NCI-H1436 treated with DMSO at 0.1 percent for 48 hours (cell line): Measurements from ENCODE around the gene LZTS3.
"Not testable (repeated sequence)": the region's sequence is repeated elsewhere in the genome, so short reads cannot be mapped to it uniquely, and the experiment has no call there.

Experiments used
- DNase-seq: peaks from one replicate; lab custom pipeline; 2025; lab: John Stamatoyannopoulos, UW

LZTS3 gene

GRCh38 chr20:3167738-3168078 lies 5.6 kb downstream of the LZTS3 start:
- no peak for DNase-seq

- no peak for DNase-seq
Observed at GRCh38 chr20:3166913-3167342, 6.4 kb downstream of the LZTS3 start.

- no peak for DNase-seq
Observed at GRCh38 chr20:3166338-3166912, 6.9 kb downstream of the LZTS3 start.

DNA sequence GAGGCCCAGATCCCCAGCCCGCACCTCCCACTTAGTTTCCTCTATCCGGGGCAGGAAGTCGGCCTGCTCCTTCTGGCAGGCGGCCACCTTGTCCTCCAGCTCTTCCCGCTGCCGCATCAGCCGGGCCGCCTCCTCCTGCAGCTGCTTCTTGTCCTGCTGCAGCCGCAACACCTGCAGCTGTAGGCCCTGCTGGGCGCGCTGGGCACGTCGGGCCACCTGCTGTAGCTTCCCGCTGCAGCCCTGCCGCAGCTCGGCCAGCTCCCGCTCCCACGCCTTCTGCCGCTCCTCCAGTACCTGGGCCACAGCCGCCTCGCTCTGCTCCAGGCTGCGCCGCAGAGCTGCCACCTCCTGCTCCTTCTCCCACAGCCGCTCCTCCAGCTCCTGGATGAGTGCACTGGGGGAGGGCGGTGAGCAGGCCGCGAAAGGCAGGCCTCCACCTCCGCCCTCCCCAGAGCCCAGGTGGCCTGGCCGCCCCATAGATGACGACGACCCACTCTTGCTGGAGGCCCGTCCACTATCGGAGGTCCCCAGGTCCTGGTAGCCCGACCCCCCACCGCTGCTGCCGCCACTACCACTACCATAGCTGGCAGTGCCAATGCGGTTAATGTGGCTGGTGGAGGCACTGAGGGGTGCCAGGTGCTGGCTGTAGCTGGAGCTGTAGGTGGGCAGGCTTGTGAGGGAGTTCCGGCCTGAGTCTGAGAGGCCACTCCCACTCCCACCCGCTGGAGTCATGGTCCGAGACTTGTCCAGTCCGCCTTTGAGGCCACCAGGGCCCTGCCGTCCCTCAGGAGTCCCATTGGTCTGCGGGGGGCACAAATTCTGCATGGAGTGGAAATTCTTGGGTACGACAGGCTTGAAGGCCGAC lies 7.6 kb downstream of the LZTS3 start:
- no peak for DNase-seq

- DNase-seq = no peak
Observed at GRCh38 chr20:3164763-3165410, 8.5 kb downstream of the LZTS3 start.

DNA sequence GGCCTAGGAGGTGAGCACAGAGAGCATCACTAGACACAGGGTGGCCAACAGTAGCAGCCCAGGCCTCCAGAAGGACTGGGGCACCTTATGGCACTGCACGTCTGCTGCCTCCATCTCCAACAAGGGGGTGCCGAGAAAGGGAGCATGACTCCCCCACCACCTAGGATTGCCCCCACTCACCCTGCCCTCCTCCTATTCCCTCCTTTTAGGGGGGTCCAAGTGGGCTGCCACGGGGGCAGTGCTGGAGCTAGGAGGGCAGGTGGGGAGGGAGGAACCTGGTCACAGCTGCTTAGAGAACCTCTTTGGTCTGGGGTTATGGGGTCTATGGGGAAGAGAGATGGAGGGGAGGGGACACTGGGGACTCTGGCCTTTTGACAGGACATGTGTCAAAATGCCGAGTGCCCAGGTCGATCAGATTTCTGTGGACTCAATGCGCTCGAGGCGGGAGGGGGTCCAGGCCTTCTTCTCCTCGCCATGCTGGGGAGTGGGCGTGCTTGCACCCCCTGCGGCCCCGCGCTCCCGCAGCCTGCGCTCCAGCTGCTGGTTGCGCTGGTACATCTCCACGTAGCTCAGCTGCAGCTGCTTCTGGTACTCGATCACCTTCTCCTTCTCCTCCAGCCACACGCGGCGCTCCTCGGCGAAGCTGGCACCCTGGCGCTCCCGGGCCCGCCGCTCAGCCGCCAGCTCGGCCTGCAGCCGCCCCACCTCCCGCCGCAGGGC lies 9.1 kb downstream of the LZTS3 start:
- DNase-seq = no peak

DNA sequence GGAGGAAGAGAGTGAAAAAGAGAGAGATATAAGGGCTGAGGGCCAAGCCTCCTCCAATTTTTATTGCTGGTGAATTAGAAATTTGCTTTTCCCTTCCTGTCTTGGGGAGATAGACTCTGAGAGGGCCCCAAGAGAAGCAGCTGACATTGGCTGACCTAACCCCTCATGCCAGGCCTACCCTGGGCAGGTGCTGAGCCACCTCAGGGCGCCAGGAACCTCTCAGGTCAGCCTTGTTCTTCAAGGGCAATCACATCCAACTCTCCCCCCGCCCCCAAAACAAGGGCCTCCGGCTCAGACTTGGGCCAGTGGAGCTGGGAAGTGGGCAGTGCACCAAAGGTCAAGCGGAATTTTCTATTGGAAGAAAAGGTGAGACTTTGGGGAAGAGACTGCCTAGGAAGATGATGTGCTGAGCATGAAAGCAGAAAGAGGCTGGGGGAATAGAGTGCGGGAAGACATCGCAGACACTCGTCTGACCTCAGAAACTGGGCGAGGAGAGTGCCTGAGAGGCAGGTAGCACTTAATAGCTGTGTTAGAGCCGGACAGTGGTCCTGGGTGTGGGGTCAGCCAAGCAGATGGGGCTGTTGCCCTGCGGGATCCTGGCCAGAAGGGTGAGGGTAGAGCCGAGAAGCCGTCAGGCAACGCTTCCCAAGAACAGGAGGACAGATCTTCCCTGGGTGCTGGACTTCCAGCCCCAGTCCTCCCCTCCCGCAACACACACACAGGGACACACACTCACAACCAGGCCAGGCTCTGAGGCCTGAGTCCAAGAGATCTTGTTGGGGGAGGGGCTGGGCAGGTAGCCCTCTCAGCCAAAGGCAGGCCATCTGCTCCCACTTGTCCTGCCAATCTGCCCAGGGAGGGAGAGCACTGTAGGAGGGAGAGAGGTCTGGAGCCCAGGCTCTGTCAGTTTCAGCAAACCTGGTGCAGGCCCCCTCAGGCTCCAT lies 10.0 kb downstream of the LZTS3 start:
- DNase-seq = no peak

- DNase-seq = no peak
Observed at GRCh38 chr20:3162080-3162611, 11.2 kb downstream of the LZTS3 start.

GRCh38 chr20:3161316-3162079 lies 11.9 kb downstream of the LZTS3 start:
- DNase-seq = no peak

DNA sequence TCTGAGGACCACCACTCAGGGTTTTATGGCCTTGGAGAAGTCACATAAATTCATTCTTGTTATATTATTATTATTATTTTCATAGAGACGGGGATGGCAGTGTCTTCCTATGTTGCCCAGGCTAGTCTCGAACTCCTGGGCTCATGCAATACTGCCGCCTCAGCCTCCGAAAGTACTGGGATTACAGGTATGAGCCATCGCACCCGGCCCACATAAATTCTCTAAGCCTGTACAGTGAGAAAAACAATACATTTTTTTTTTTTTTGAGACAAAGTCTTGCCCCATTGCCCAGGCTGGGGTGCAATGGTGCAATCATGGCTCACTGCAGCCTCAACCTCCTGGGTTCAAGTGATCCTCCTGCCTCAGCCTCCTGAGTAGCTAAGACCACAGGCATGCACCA lies 12.9 kb downstream of the LZTS3 start:
- DNase-seq = no peak

DNA sequence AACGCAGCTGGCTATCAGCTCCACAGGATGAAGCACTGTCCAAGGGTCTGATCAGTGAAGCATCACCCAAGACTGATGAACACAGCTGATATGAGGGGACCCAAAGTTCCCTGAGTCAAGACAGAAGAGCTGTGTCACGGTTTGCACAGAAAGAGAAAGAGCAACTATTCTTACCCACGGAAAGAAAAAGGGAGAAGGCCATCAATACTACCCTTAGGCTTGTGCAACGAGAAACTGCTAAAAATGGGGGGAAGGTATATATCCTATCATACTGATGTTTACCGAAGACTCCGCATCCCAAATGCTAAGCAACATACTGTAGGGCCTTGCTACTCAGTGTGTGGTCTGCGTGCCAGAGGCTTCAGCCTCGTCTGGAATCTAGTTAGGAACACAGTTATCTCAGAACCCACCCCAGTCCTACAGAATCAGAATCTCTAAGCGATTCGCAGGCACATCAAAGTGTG lies 14.3 kb downstream of the LZTS3 start:
- no peak for DNase-seq

- DNase-seq = no peak
Observed at GRCh38 chr20:3157817-3158216, 15.5 kb downstream of the LZTS3 start.

DNA sequence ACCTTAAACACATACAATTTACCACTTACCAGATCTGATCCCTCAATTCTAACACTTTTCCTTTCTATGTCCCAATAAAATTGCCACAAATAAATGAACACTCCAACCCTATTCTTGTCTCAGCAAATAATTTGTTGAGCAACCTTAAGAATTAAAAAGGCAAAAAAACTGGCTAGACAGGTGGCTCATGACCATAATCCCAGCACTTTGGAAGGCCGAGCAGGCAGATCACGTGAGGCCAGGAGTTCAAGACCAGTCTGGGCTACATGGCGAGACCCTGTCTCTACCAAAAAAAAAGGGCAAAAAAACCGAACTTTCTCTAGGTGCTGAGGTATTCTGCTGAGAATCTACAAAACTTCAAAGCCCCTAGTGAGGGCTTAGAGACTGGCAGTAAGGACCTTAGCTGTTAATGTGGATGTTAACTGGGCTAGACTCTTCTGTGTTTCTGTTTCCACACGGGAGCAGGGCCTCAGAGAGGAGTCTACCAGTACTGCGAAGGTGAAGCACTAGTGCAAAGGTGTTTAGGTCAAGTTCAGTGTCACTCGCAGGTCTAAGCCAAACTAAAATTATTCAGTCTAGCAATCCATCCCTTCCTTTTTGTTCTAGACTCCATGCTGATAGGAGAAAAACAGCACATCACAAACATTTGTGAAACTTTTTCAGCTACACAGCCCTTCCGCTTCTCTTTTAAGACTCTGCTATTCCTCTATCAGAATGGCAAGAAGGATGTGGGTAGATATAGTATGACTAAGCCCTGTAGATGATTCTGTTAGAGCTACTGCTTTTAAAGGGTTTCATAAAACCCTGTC lies 16.3 kb downstream of the LZTS3 start:
- no peak for DNase-seq

- not testable (repeated sequence) for DNase-seq
Observed at GRCh38 chr20:3152057-3152644, 21.2 kb downstream of the LZTS3 start.

DNA sequence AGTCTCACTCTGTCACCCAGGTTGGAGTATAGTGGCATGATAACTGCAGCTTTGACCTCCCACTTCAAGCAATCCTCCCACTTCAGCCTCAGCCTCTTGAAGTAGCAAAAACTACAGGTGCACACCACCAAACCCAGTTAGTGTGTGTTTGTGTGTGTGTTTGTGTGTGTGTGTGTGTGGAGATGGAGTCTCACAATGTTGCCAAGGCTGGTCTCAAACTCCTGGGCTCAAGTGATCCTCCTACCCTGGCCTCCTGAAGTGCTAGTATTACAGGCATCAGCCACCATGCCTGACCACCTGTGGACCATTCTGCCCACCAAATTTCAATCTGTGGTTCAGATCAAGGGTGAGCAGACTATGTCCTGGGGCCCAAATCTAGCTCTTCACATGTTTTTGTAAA lies 22.4 kb downstream of the LZTS3 start:
- no peak for DNase-seq

DNA sequence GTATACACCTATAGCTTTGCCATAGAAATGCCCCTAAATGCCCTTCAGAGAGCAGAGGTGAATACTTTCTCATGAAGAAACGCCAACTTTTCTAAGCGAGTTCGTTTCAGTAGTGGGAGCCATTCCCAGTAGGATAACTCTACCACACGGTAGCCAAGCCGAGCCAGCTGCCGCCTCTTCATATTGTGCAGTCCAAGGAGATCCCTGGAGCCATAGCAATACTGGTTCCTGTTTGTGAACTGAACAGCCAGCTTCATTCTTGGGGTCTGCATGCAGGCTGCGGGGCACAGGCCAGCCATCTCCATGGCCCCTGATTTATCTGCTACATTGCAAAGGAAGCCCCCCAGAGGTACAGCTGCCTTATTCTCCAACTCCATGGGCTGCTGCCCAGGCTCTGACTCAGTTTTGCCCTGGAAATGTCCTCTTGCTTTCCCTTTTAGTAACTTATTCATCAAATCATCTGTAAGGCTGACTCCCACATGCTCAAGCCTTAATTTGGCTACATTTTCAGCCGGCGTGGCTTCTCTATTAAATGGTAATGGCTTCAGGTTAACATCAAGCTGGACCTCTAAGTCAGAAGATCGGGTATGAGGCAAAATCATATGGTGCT lies 26.5 kb downstream of the LZTS3 start:
- no peak for DNase-seq

DNA sequence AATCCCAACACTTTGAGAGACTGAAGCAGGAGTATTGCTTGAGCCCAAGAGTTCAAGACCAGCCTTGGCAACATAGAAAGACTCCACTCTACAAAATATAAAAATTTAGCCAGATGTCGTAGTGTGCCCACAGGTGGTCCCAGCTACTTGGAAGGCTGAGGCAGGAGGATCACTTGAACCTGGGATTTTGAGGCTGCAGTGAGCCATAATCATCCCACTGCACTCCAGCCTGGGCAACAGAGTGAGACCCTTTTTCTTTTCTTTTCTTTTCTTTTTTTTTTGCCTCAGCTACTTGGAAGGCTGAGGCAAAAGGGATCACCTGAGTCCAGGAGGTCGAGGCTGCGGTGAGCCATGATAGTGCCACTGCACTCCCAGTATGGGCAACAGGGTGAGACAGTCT lies 31.6 kb downstream of the LZTS3 start:
- no peak for DNase-seq

DNA sequence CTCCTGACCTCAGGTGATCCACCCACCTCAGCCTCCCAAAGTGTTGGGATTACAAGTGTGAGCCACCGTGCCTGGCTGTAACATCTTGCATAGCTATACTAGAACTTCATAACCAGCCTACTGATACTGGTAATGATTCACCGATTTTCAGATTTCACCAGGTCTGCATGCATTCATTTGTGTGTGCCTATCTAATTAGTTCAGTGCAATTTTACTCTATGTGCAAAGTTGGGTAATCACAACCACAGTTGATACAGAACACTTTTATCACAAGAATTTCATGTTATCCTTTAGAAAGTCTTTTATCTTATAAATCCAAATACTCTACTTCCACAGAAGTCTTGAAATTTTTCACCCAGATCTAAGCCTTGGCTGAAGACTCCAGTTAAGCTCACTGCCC lies 35.9 kb downstream of the LZTS3 start:
- no peak for DNase-seq
